HCT116 (cell line): ENCODE data around the gene FARP1. TPM values are rescaled to one million over a fixed set of nuclear protein-coding genes. Genes with fewer than 3 reads are reported as not detected.

Experiments
- ATAC-seq: fragments of 200-7000 bp; cut with Tn5 transposase; 2 replicates; pipeline ENCODE4 v1.9.1; 2020; ENCODE audit warnings: mild to moderate bottlenecking, moderate library complexity
- BruUV-seq: library from RNA; stranded (reverse); fragments of 400-500 nt; replicated peaks from 2 replicates; lab custom pipeline; 2021; lab: Mats Ljungman, UMichigan
- CTCF ChIA-PET: fragments of 300-600 bp; sonication (Branson Sonifier 250); formaldehyde crosslinking; loops from one replicate; lab custom pipeline; 2021; ENCODE audit warnings: antibody characterized with exemption; lab: Charles Lee
- POLR2A ChIA-PET: fragments of 300-600, 350-600 bp; sonication (Branson Sonifier 250); formaldehyde crosslinking; loops from one replicate; lab custom pipeline; 2021; ENCODE audit warnings: antibody characterized with exemption; lab: Charles Lee
- RAD21 ChIA-PET, 2 experiments: fragments of 300-600 bp; sonication (Branson Sonifier 250); formaldehyde crosslinking; loops; one replicate each; lab custom pipeline; 2023; ENCODE audit warnings: low total read pairs in 2 of 2; ENCODE audit not compliant: uncharacterized antibody in 2 of 2, unreplicated experiment in 2 of 2, low non-redundant PET in 1 of 2; lab: Charles Lee
- DNase-seq: peaks from one replicate; pipeline ENCODE4 v3.0.0-alpha.2; 2010; ENCODE audit warnings: low read depth, low spot score
- H2AFZ ChIP-seq: fragments of 200-600 bp; shearing (Covaris generic), sonication (generic); 2 replicates; pipeline ENCODE4 v1.6.1; 2017; ENCODE audit warnings: low read depth, mixed run types, mixed read lengths, antibody characterized with exemption, low read length; ENCODE audit not compliant: poor library complexity, severe bottlenecking
- H3K27ac ChIP-seq: 2 replicates; pipeline ENCODE4 v1.5.1; 2012; ENCODE audit warnings: low read depth, low read length
- H3K27me3 ChIP-seq: fragments of 200-600 bp; sonication (generic); 2 replicates; pipeline ENCODE4 v1.6.1; 2016; ENCODE audit warnings: mixed run types, low read length, mixed read lengths; ENCODE audit not compliant: insufficient read depth
- H3K36me3 ChIP-seq, 2 experiments: fragments of 200-500 bp in 1 of 2; fragments of 200-600 bp in 1 of 2; sonication (Bioruptor generic) in 1 of 2; sonication (generic) in 1 of 2; 2 replicates each; pipeline versions ENCODE4 v1.5.1 to v1.6.1; 2014 to 2016; ENCODE audit warnings: low read length in 2 of 2, inconsistent platforms in 1 of 2, mixed read lengths in 1 of 2, mixed run types in 1 of 2; ENCODE audit not compliant: insufficient read depth in 2 of 2, control insufficient read depth in 1 of 2
- H3K4me1 ChIP-seq, 2 experiments: fragments of 200-600 bp in 1 of 2; sonication (generic) in 1 of 2; 2 replicates each; pipeline versions ENCODE4 v1.5.1 to v1.6.1; 2012 to 2017; ENCODE audit warnings: low read length in 2 of 2, inconsistent platforms in 1 of 2, mild to moderate bottlenecking in 1 of 2, mixed read lengths in 1 of 2, mixed run types in 1 of 2, moderate library complexity in 1 of 2; ENCODE audit not compliant: insufficient read depth in 2 of 2, control insufficient read depth in 1 of 2
- H3K4me2 ChIP-seq: fragments of 200-600 bp; sonication (generic); 2 replicates; pipeline ENCODE4 v1.6.1; 2017; ENCODE audit warnings: mixed run types, low read length, mixed read lengths
- H3K4me3 ChIP-seq, 2 experiments: fragments of 200-600 bp in 1 of 2; sonication (generic) in 1 of 2; replicated peaks in 1 of 2; 2 replicates each; pipeline ENCODE4 v1.5.1; 2011 to 2016; ENCODE audit warnings: low read length in 2 of 2, control low read depth in 1 of 2, low read depth in 1 of 2, mild to moderate bottlenecking in 1 of 2, mixed read lengths in 1 of 2, mixed run types in 1 of 2
- H3K79me2 ChIP-seq: fragments of 200-600 bp; sonication (generic); 2 replicates; pipeline ENCODE4 v1.6.1; 2017; ENCODE audit warnings: mild to moderate bottlenecking, mixed run types, low read length, moderate library complexity, mixed read lengths; ENCODE audit not compliant: insufficient read depth
- H3K9ac ChIP-seq: fragments of 200-600 bp; sonication (generic); 2 replicates; pipeline ENCODE4 v1.6.1; 2016; ENCODE audit warnings: low read length, mixed read lengths
- H3K9me2 ChIP-seq: fragments of 200-600 bp; sonication (generic), shearing (Covaris generic); 2 replicates; pipeline ENCODE4 v1.6.1; 2017; ENCODE audit warnings: mixed run types, mild to moderate bottlenecking, moderate library complexity; ENCODE audit not compliant: insufficient read depth
- H3K9me3 ChIP-seq, 2 experiments: fragments of 200-500 bp in 1 of 2; fragments of 200-600 bp in 1 of 2; sonication (Bioruptor generic) in 1 of 2; sonication (generic) in 1 of 2; 2 replicates each; pipeline ENCODE4 v1.6.1; 2014 to 2017; ENCODE audit warnings: low read length in 2 of 2, mixed read lengths in 2 of 2, inconsistent platforms in 1 of 2, low read depth in 1 of 2, mild to moderate bottlenecking in 1 of 2, mixed run types in 1 of 2, moderate library complexity in 1 of 2; ENCODE audit not compliant: control insufficient read depth in 1 of 2, insufficient read depth in 1 of 2
- H4K20me1 ChIP-seq: fragments of 200-600 bp; sonication (generic), shearing (Covaris generic); 2 replicates; pipeline ENCODE4 v1.6.1; 2017; ENCODE audit warnings: mixed run types, mild to moderate bottlenecking, moderate library complexity; ENCODE audit not compliant: insufficient read depth
- ATF3 ChIP-seq: IDR thresholded peaks from 2 replicates; pipeline ENCODE4 v1.6.1; 2012
- CEBPB ChIP-seq: IDR thresholded peaks from 2 replicates; pipeline ENCODE4 v1.6.1; 2012; ENCODE audit warnings: low read depth
- CTCF ChIP-seq, 3 experiments: fragments of 200-600 bp in 1 of 3; sonication (generic) in 1 of 3; IDR thresholded peaks in 2 of 3; conservative IDR thresholded peaks in 1 of 3; 2 replicates each; pipeline ENCODE4 v1.5.1; 2012 to 2017; ENCODE audit warnings: low read depth in 2 of 3, low read length in 2 of 3, antibody characterized with exemption in 1 of 3, borderline replicate concordance in 1 of 3, control low read depth in 1 of 3, mild to moderate bottlenecking in 1 of 3, mixed read lengths in 1 of 3, mixed run types in 1 of 3, moderate library complexity in 1 of 3; ENCODE audit not compliant: insufficient read depth in 1 of 3
- ELF1 ChIP-seq: IDR thresholded peaks from 2 replicates; pipeline ENCODE4 v1.6.1; 2012; ENCODE audit warnings: low read depth, borderline replicate concordance
- EZH2 ChIP-seq: fragments of 200-600 bp; sonication (generic); IDR thresholded peaks from 2 replicates; pipeline ENCODE4 v1.6.1; 2017; ENCODE audit warnings: antibody characterized with exemption, mixed run types
- EZH2phosphoT487 ChIP-seq: fragments of 200-600 bp; IDR thresholded peaks from 2 replicates; pipeline ENCODE4 v1.6.1; 2018; ENCODE audit warnings: antibody characterized with exemption, borderline replicate concordance
- JUND ChIP-seq: IDR thresholded peaks from 2 replicates; pipeline ENCODE4 v1.6.1; 2012
- POLR2A ChIP-seq: IDR thresholded peaks from 2 replicates; pipeline ENCODE4 v1.7.0; 2011; ENCODE audit warnings: borderline replicate concordance; ENCODE audit not compliant: insufficient read depth, insufficient read length; ENCODE audit errors: extremely low read depth
- POLR2AphosphoS5 ChIP-seq: IDR thresholded peaks from 2 replicates; pipeline ENCODE4 v1.6.1; 2011; ENCODE audit warnings: mild to moderate bottlenecking, low read depth, low read length, moderate library complexity
- RAD21 ChIP-seq: IDR thresholded peaks from 2 replicates; pipeline ENCODE4 v1.6.1; 2012; ENCODE audit warnings: low read depth, mild to moderate bottlenecking
- SIN3A ChIP-seq: IDR thresholded peaks from 2 replicates; pipeline ENCODE4 v1.6.1; 2012; ENCODE audit warnings: low read depth
- SP1 ChIP-seq: IDR thresholded peaks from 2 replicates; pipeline ENCODE4 v1.6.1; 2012; ENCODE audit warnings: low read depth
- SRF ChIP-seq: IDR thresholded peaks from 2 replicates; pipeline ENCODE4 v1.6.1; 2012; ENCODE audit warnings: low read depth
- TCF7L2 ChIP-seq: IDR thresholded peaks from 2 replicates; pipeline ENCODE4 v1.7.0; 2011; ENCODE audit warnings: borderline replicate concordance, inconsistent platforms; ENCODE audit not compliant: insufficient read depth, insufficient read length; ENCODE audit errors: extremely low read depth
- ZFX ChIP-seq: fragments of 450-650 bp; IDR thresholded peaks from 2 replicates; pipeline ENCODE4 v1.6.1; 2017
- ZNF274 ChIP-seq: fragments of 200-500 bp; sonication (Bioruptor generic); IDR thresholded peaks from 2 replicates; pipeline ENCODE4 v1.6.1; 2014; ENCODE audit warnings: mild to moderate bottlenecking, low read depth, low read length, inconsistent platforms
- intact Hi-C: fragments of 100-400 bp; cut with micrococcal nuclease; formaldehyde crosslinking; loops from 2 replicates; pipeline ENCODE4 v1.10.0; 2022
- total RNA-seq: library from RNA; stranded (reverse); gene quantifications from one replicate; pipeline ENCODE4 v1.2.1, GENCODE V29; 2021; ENCODE audit not compliant: unreplicated experiment
- TF ChIP-seq, protein P1 (sequence below): IDR thresholded peaks from 2 replicates; pipeline ENCODE4 v1.6.1; 2012
- TF ChIP-seq, protein P2 (sequence below): IDR thresholded peaks from 2 replicates; pipeline ENCODE4 v1.6.1; 2012; ENCODE audit warnings: low read depth

FARP1 gene
- total RNA-seq, 1 experiment from 2014 or later = 30.5 TPM

DNA sequence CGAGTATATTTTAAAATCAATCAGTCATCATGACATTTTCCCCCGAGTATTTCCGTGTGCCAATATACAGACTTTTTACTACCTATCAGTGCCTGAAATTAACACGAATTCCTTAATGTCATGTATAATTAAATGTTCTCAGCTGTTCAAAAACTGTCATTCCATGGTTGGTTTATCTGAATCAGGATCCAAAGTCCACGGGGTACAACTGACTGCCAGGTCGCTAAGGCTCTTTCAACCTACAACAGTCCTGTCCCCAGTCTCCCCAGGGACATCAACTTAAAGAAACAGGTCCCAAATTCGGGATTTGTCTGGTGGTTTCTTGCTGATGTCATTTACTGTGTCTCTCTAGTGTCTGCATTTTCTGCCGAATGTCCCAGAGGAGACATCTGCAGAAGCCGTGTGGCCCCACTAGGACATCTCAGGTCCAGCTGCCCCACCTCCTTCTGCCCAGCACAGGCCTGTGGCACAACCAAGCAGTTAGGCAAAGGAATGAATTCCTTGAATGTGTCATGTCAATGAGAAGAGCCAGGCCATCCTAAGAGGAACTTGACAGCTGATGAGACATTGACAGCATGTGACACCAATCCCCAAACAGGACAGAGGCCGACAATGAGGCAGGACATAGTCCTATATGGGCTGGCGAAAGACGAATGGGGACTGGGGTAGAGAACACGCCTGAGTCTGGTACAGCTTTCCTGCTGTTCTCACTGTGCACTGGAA is 324.5 kb downstream of the FARP1 start:
- no peaks in the 10 kb centered on the region for H3K9me3 ChIP-seq
- intact Hi-C loops = loop anchor here (5.0 kb wide), 1 partner anchor 185 kb away; no protein-coding TSS in a partner anchor
- no peak for TF ChIP-seq POLR2AphosphoS5
- no peak for TF ChIP-seq EZH2
- TF ChIP-seq, protein P1, sequence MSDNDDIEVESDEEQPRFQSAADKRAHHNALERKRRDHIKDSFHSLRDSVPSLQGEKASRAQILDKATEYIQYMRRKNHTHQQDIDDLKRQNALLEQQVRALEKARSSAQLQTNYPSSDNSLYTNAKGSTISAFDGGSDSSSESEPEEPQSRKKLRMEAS = no peak
- TF ChIP-seq SIN3A = no peak
- no peak for TF ChIP-seq SRF
- no peak for TF ChIP-seq CEBPB
- TF ChIP-seq EZH2phosphoT487 = no peak
- no peak for TF ChIP-seq ZNF274
- no peak for TF ChIP-seq ZFX
- TF ChIP-seq, protein P2, sequence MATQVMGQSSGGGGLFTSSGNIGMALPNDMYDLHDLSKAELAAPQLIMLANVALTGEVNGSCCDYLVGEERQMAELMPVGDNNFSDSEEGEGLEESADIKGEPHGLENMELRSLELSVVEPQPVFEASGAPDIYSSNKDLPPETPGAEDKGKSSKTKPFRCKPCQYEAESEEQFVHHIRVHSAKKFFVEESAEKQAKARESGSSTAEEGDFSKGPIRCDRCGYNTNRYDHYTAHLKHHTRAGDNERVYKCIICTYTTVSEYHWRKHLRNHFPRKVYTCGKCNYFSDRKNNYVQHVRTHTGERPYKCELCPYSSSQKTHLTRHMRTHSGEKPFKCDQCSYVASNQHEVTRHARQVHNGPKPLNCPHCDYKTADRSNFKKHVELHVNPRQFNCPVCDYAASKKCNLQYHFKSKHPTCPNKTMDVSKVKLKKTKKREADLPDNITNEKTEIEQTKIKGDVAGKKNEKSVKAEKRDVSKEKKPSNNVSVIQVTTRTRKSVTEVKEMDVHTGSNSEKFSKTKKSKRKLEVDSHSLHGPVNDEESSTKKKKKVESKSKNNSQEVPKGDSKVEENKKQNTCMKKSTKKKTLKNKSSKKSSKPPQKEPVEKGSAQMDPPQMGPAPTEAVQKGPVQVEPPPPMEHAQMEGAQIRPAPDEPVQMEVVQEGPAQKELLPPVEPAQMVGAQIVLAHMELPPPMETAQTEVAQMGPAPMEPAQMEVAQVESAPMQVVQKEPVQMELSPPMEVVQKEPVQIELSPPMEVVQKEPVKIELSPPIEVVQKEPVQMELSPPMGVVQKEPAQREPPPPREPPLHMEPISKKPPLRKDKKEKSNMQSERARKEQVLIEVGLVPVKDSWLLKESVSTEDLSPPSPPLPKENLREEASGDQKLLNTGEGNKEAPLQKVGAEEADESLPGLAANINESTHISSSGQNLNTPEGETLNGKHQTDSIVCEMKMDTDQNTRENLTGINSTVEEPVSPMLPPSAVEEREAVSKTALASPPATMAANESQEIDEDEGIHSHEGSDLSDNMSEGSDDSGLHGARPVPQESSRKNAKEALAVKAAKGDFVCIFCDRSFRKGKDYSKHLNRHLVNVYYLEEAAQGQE = no peak
- no peak for TF ChIP-seq RAD21
- TF ChIP-seq JUND = no peak
- no peak for TF ChIP-seq ELF1
- TF ChIP-seq SP1 = no peak
- TF ChIP-seq POLR2A = no peak
- TF ChIP-seq TCF7L2 = no peak
- TF ChIP-seq ATF3 = no peak
- no peak for TF ChIP-seq CTCF (IDR thresholded peaks at IDR 0.05 in 2 of 3, conservative IDR thresholded peaks at IDR 0.05 in 1 of 3; ENCODE audit: borderline replicate concordance in 1 of 3, insufficient read depth in 1 of 3, low read depth in 2 of 3, low read length in 2 of 3)
- POLR2A ChIA-PET = interaction anchor here (0.8 kb wide), 1 partner anchor 17 kb away, joined by 3 read pairs; no protein-coding TSS in a partner anchor
- no peaks in the 10 kb centered on the region for H4K20me1 ChIP-seq
- H3K9me2 ChIP-seq = no peaks in the 10 kb centered on the region
- H3K79me2 ChIP-seq = peaks cover 78% of the 10 kb centered on the region
- peaks cover 0 to 3% of the 10 kb centered on the region in 2 experiments; a peak in 1 of 4 replicates for H3K4me1 ChIP-seq
- no peak overlapping the region for H3K4me3 ChIP-seq
- no peak for ATAC-seq
- DNase-seq = no peak
- H3K9ac ChIP-seq = no peak overlapping the region
- RAD21 ChIA-PET = no interaction called here
- no peak overlapping the region for H3K27ac ChIP-seq
- BruUV-seq = no TSS peak
- H3K36me3 ChIP-seq = peaks cover 12 to 41% of the 10 kb centered on the region in 2 experiments
- H3K27me3 ChIP-seq = no peaks in the 10 kb centered on the region
- no peak overlapping the region for H2AFZ ChIP-seq
- CTCF ChIA-PET = interaction anchor here (0.8 to 2.9 kb wide), 7 partner anchors 8 to 375 kb away, joined by 3 to 8 read pairs (median 4); no protein-coding TSS in a partner anchor
- H3K4me2 ChIP-seq = no peak overlapping the region
